Measurements from ENCODE around the gene LRP8.

The LRP8 gene

GRCh38 chr1:53305650-53306049 is 22.2 kb downstream of the LRP8 start:
- Histone ChIP-seq H2AFZ (ENCODE audit: low read length) (no peak overlapping the region), H2BK5ac (ENCODE audit: low read length) (no peak overlapping the region), H3K4me2 (ENCODE audit: insufficient read depth, low read length, poor library complexity, severe bottlenecking) (no peak overlapping the region), H3K79me1 (ENCODE audit: low read depth, low read length) (peaks cover 17% of the 10 kb centered on the region), H3K23ac (ENCODE audit: low read depth, low read length, poor library complexity) (peak overlapping the region; percentile 28), H2AK5ac (ENCODE audit: low read depth, low read length) (peak overlapping the region; percentile 16), H3K4me1 (ENCODE audit: control insufficient read depth in 2 of 2, insufficient read depth in 1 of 2, low read depth in 1 of 2, low read length in 2 of 2) (peaks cover 12 to 29% of the 10 kb centered on the region in 2 donors), H3K27me3 (ENCODE audit: control insufficient read depth in 3 of 3, insufficient read depth in 3 of 3, low read depth in 1 of 3, low read length in 3 of 3) (no peaks in the 10 kb centered on the region), H4K91ac (ENCODE audit: low read depth, low read length, poor library complexity) (no peak overlapping the region), H2BK15ac (ENCODE audit: low read length) (no peak overlapping the region), H3K4ac (ENCODE audit: low read length) (no peak overlapping the region), H4K8ac (ENCODE audit: low read depth, low read length) (no peak overlapping the region), H3K9me3 (replicated peaks in 1 of 2; ENCODE audit: control insufficient read depth in 2 of 2, insufficient read depth in 1 of 2, low read depth in 1 of 2, low read length in 2 of 2) (no peaks in the 10 kb centered on the region), H3K9ac (ENCODE audit: low read depth, low read length, poor library complexity) (peak overlapping the region; percentile 26), H3K4me3 (ENCODE audit: low read length in 2 of 2) (no peak overlapping the region), H2BK12ac (ENCODE audit: low read length) (no peak overlapping the region), H3K27ac (replicated peaks; ENCODE audit: low read length) (no peak overlapping the region), H3K18ac (ENCODE audit: low read length) (peak overlapping the region; percentile 58), H3K36me3 (replicated peaks in 1 of 2; ENCODE audit: control insufficient read depth in 2 of 2, insufficient read depth in 2 of 2, low read length in 2 of 2) (peaks cover 9 to 12% of the 10 kb centered on the region in 2 donors), H3K14ac (ENCODE audit: low read length) (peak overlapping the region; percentile 10), H2BK120ac (ENCODE audit: low read depth, low read length) (no peak overlapping the region)
- no peak for DNase-seq (ENCODE audit: low spot score)
- no CpG with 5 or more reads among the region's 7 CpGs for WGBS, 2 donors (ENCODE audit: extremely low coverage in 2 of 2, insufficient read length in 2 of 2, insufficient replicate concordance in 1 of 2)

- H2BK120ac ChIP-seq (ENCODE audit: low read depth, low read length), result no peak overlapping the region
- H3K9me3 ChIP-seq (replicated peaks in 1 of 2; ENCODE audit: control insufficient read depth in 2 of 2, insufficient read depth in 1 of 2, low read depth in 1 of 2, low read length in 2 of 2), result no peaks in the 10 kb centered on the region
- no peak overlapping the region for H3K4me2 ChIP-seq (ENCODE audit: insufficient read depth, low read length, poor library complexity, severe bottlenecking)
- peak overlapping the region; percentile 72 for H2AK5ac ChIP-seq (ENCODE audit: low read depth, low read length)
- no CpG with 5 or more reads among the region's 7 CpGs for WGBS, 2 donors (ENCODE audit: extremely low coverage in 2 of 2, insufficient read length in 2 of 2, insufficient replicate concordance in 1 of 2)
- no peak overlapping the region for H2AFZ ChIP-seq (ENCODE audit: low read length)
- DNase-seq (ENCODE audit: low spot score), result no peak
- no peak overlapping the region for H3K4ac ChIP-seq (ENCODE audit: low read length)
- H3K14ac ChIP-seq (ENCODE audit: low read length), result no peak overlapping the region
- H2BK15ac ChIP-seq (ENCODE audit: low read length), result no peak overlapping the region
- H4K8ac ChIP-seq (ENCODE audit: low read depth, low read length), result no peak overlapping the region
- H3K36me3 ChIP-seq (replicated peaks in 1 of 2; ENCODE audit: control insufficient read depth in 2 of 2, insufficient read depth in 2 of 2, low read length in 2 of 2), result peaks cover 8 to 9% of the 10 kb centered on the region in 2 donors
- peaks cover 18% of the 10 kb centered on the region for H3K79me1 ChIP-seq (ENCODE audit: low read depth, low read length)
- no peak overlapping the region for H3K27ac ChIP-seq (replicated peaks; ENCODE audit: low read length)
- H2BK12ac ChIP-seq (ENCODE audit: low read length), result no peak overlapping the region
- peaks cover 12 to 29% of the 10 kb centered on the region in 2 donors for H3K4me1 ChIP-seq (ENCODE audit: control insufficient read depth in 2 of 2, insufficient read depth in 1 of 2, low read depth in 1 of 2, low read length in 2 of 2)
- peak overlapping the region; percentile 46 for H4K91ac ChIP-seq (ENCODE audit: low read depth, low read length, poor library complexity)
- H2BK5ac ChIP-seq (ENCODE audit: low read length), result no peak overlapping the region
- H3K23ac ChIP-seq (ENCODE audit: low read depth, low read length, poor library complexity), result no peak overlapping the region
- peak overlapping the region; percentile 61 for H3K9ac ChIP-seq (ENCODE audit: low read depth, low read length, poor library complexity)
- H3K18ac ChIP-seq (ENCODE audit: low read length), result peak overlapping the region; percentile 68
- H3K4me3 ChIP-seq (ENCODE audit: low read length in 2 of 2), result no peak overlapping the region
- H3K27me3 ChIP-seq (ENCODE audit: control insufficient read depth in 3 of 3, insufficient read depth in 3 of 3, low read depth in 1 of 3, low read length in 3 of 3), result no peaks in the 10 kb centered on the region
Measured at GRCh38 chr1:53304527-53304926, 23.3 kb downstream of the LRP8 start.

GRCh38 chr1:53303726-53304515 is 23.9 kb downstream of the LRP8 start:
- no peak overlapping the region for H3K4me3 ChIP-seq (ENCODE audit: low read length in 2 of 2)
- H2AK5ac ChIP-seq (ENCODE audit: low read depth, low read length), result peak overlapping the region; percentile 8
- H3K36me3 ChIP-seq (replicated peaks in 1 of 2; ENCODE audit: control insufficient read depth in 2 of 2, insufficient read depth in 2 of 2, low read length in 2 of 2), result peaks cover 7 to 8% of the 10 kb centered on the region in 2 donors
- peaks cover 18% of the 10 kb centered on the region for H3K79me1 ChIP-seq (ENCODE audit: low read depth, low read length)
- H3K4ac ChIP-seq (ENCODE audit: low read length), result no peak overlapping the region
- H2AFZ ChIP-seq (ENCODE audit: low read length), result no peak overlapping the region
- H3K27ac ChIP-seq (replicated peaks; ENCODE audit: low read length), result no peak overlapping the region
- H3K4me1 ChIP-seq (ENCODE audit: control insufficient read depth in 2 of 2, insufficient read depth in 1 of 2, low read depth in 1 of 2, low read length in 2 of 2), result peaks cover 12 to 29% of the 10 kb centered on the region in 2 donors
- no peak overlapping the region for H2BK15ac ChIP-seq (ENCODE audit: low read length)
- H3K14ac ChIP-seq (ENCODE audit: low read length), result no peak overlapping the region
- H2BK12ac ChIP-seq (ENCODE audit: low read length), result no peak overlapping the region
- WGBS, 2 donors (ENCODE audit: extremely low coverage in 2 of 2, insufficient read length in 2 of 2, insufficient replicate concordance in 1 of 2), result no CpG with 5 or more reads among the region's 14 CpGs
- H3K4me2 ChIP-seq (ENCODE audit: insufficient read depth, low read length, poor library complexity, severe bottlenecking), result no peak overlapping the region
- H2BK5ac ChIP-seq (ENCODE audit: low read length), result no peak overlapping the region
- H4K8ac ChIP-seq (ENCODE audit: low read depth, low read length), result no peak overlapping the region
- H3K23ac ChIP-seq (ENCODE audit: low read depth, low read length, poor library complexity), result no peak overlapping the region
- H3K9me3 ChIP-seq (replicated peaks in 1 of 2; ENCODE audit: control insufficient read depth in 2 of 2, insufficient read depth in 1 of 2, low read depth in 1 of 2, low read length in 2 of 2), result no peaks in the 10 kb centered on the region
- no peak overlapping the region for H3K9ac ChIP-seq (ENCODE audit: low read depth, low read length, poor library complexity)
- H2BK120ac ChIP-seq (ENCODE audit: low read depth, low read length), result no peak overlapping the region
- no peak overlapping the region for H4K91ac ChIP-seq (ENCODE audit: low read depth, low read length, poor library complexity)
- no peak for DNase-seq (ENCODE audit: low spot score)
- H3K18ac ChIP-seq (ENCODE audit: low read length), result peak overlapping the region; percentile 39
- no peaks in the 10 kb centered on the region for H3K27me3 ChIP-seq (ENCODE audit: control insufficient read depth in 3 of 3, insufficient read depth in 3 of 3, low read depth in 1 of 3, low read length in 3 of 3)

GRCh38 chr1:53303243-53303642 is 24.6 kb downstream of the LRP8 start:
- no peak overlapping the region for H3K23ac ChIP-seq (ENCODE audit: low read depth, low read length, poor library complexity)
- no peak overlapping the region for H3K4me2 ChIP-seq (ENCODE audit: insufficient read depth, low read length, poor library complexity, severe bottlenecking)
- H3K27me3 ChIP-seq (ENCODE audit: control insufficient read depth in 3 of 3, insufficient read depth in 3 of 3, low read depth in 1 of 3, low read length in 3 of 3), result no peaks in the 10 kb centered on the region
- H3K18ac ChIP-seq (ENCODE audit: low read length), result peak overlapping the region; percentile 36
- no peak for DNase-seq (ENCODE audit: low spot score)
- no CpG with 5 or more reads among the region's 7 CpGs for WGBS, 2 donors (ENCODE audit: extremely low coverage in 2 of 2, insufficient read length in 2 of 2, insufficient replicate concordance in 1 of 2)
- no peak overlapping the region for H2BK15ac ChIP-seq (ENCODE audit: low read length)
- no peak overlapping the region for H3K14ac ChIP-seq (ENCODE audit: low read length)
- H3K36me3 ChIP-seq (replicated peaks in 1 of 2; ENCODE audit: control insufficient read depth in 2 of 2, insufficient read depth in 2 of 2, low read length in 2 of 2), result peaks cover 4 to 7% of the 10 kb centered on the region in 2 donors
- no peak overlapping the region for H2BK12ac ChIP-seq (ENCODE audit: low read length)
- no peak overlapping the region for H2BK120ac ChIP-seq (ENCODE audit: low read depth, low read length)
- peaks cover 19% of the 10 kb centered on the region for H3K79me1 ChIP-seq (ENCODE audit: low read depth, low read length)
- no peak overlapping the region for H2BK5ac ChIP-seq (ENCODE audit: low read length)
- no peak overlapping the region for H4K8ac ChIP-seq (ENCODE audit: low read depth, low read length)
- peaks cover 13 to 29% of the 10 kb centered on the region in 2 donors for H3K4me1 ChIP-seq (ENCODE audit: control insufficient read depth in 2 of 2, insufficient read depth in 1 of 2, low read depth in 1 of 2, low read length in 2 of 2)
- no peak overlapping the region for H2AFZ ChIP-seq (ENCODE audit: low read length)
- no peak overlapping the region for H2AK5ac ChIP-seq (ENCODE audit: low read depth, low read length)
- H3K27ac ChIP-seq (replicated peaks; ENCODE audit: low read length), result no peak overlapping the region
- no peak overlapping the region for H4K91ac ChIP-seq (ENCODE audit: low read depth, low read length, poor library complexity)
- no peak overlapping the region for H3K9ac ChIP-seq (ENCODE audit: low read depth, low read length, poor library complexity)
- H3K4me3 ChIP-seq (ENCODE audit: low read length in 2 of 2), result no peak overlapping the region
- H3K4ac ChIP-seq (ENCODE audit: low read length), result no peak overlapping the region
- H3K9me3 ChIP-seq (replicated peaks in 1 of 2; ENCODE audit: control insufficient read depth in 2 of 2, insufficient read depth in 1 of 2, low read depth in 1 of 2, low read length in 2 of 2), result no peaks in the 10 kb centered on the region

Data from neuronal stem cell (in vitro differentiated cells).